ENCODE measurements around the gene TPD52L1.

The TPD52L1 gene

DNA sequence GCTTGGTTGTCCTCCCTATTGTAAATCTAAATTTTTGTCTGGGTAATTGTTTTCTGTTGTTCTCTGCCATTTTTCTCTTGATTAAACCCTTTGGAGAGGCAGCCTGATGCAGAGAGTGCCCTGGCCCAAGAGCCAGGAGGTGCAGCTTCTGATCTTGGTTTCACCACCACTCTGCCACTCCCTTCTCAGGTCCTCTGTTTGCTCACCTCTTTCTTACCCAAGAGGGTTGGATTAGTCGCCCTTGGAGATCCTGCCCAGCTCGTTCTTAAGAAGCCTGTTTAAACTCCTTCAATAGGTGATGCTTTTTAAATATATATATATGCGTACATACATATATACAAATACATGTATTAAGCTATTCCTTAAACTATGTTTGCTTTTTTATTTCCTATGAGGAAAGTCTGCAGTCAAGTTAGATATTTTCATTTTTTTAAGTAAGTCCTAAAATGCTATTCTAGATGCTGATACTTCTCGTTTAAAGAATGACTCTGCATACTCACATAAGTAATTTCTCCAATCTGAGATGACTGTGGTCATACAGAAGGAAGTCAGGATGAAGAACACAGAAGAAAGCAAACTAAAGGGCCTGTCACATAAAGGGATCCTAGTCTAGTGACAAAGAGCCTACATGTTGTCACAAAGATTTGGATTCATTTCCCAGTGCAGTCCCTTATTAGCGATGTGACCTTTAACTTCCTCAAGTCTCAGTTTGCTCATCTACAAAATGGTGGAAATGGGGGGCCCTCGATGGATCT is 19.9 kb downstream of the TPD52L1 start:
- DNase-seq (ENCODE audit: extremely low spot score, insufficient read length, low read depth): no peak
- no peak for FAIRE-seq

DNA sequence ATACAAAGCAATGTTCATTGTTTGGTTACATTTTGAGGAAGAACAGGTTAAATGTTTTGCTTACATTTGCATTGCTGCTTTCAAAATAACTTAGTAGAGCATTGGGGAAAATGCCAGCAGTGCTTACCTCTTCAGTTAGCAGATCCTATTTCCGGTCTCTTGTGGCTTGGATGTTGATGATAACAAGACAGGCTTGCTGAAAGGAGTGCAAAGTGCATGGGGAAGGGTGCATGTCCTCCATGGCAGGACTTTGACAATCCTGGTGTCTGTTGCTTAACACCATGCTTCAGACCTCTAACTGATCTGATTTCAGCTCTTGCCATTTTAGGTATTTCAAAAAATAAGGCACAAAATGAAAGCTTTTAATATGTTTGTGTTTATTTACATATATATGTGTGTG is 21.1 kb downstream of the TPD52L1 start:
- FAIRE-seq (no peak), DNase-seq (ENCODE audit: extremely low spot score, insufficient read length, low read depth) (no peak)

DNA sequence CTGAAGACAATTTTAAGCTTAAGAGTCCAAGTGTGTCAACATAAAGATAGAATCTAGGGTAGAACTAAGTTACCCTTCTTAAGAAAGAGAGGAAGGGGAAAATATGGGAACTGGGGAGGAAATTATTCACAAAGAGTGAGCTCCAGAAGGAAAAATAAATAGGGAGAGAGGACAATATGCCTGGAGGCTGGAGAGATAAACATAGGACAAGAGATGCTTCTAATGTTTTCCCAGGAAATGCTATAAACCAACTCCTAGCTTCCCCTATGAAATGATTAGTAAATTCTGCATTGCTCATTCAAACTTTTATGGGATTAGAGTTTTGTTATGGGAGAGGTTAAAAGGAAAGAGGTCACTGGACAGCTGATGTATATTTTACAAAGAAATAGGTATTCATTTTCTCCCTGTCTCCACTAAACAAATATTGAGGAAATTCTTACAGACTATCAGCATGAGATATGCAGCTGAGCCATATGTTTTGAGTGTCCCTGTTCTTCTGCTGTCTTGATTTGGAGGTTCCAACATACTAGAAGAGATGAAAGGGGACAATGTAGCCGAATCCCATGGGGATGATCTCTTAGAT is 22.0 kb downstream of the TPD52L1 start:
- FAIRE-seq (no peak), DNase-seq (ENCODE audit: extremely low spot score, insufficient read length, low read depth) (no peak)

DNA sequence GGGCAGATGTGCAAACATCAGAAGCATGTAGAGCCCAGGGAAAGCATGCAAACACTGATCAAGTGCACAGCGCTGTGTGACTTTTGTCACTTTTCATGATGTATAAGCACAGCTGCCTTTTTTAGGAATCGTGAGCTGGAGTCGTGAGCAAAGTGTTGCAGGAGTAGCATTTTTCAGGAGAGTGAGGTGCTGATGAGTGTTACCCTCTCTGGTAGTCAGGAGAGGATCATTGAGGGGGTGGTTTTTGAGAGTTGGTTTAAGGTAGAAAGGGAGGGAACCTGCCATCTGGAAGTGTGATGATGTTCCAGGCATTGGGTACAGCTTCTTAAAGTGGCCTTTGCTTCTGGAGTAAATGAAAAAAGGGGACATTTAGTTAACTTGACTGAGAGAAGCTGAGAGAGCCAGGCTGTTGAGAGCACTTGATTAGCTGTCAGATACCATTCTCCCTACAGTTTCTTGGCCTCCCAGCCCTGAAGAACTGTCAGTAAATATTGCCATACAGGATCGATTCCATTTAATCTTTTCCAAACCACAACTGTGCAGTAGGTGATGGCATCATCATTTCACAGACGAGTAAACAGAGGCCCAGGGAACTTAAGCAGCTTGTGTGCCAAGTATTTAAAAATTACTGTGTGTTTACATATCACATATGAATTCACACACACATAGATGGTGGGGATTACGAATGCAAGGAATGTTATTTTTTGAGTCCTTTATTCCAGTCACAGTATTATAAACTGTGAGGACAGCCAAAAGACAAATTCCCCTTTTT is 28.9 kb downstream of the TPD52L1 start:
- FAIRE-seq (no peak), DNase-seq (ENCODE audit: extremely low spot score, insufficient read length, low read depth) (no peak)

DNA sequence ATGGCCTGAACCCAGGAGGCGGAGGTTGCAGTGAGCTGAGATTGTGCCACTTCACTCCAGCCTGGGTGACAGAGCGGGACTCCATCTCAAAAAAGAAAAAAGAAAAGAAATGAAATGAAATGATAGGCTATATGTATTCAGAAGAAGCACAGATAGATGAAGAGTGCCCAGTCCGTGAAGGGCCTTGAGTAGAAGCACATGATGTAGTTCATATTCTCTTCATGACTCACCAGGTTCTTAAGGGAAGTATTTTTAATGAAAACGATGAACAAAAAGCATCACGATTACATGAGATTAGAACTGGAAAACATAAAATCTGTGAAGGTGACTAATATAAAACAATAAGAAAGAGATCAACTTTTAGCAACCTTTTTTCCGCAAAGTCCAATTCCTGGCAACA is 29.8 kb downstream of the TPD52L1 start:
- no peak for DNase-seq (ENCODE audit: extremely low spot score, insufficient read length, low read depth)
- no peak for FAIRE-seq

DNA sequence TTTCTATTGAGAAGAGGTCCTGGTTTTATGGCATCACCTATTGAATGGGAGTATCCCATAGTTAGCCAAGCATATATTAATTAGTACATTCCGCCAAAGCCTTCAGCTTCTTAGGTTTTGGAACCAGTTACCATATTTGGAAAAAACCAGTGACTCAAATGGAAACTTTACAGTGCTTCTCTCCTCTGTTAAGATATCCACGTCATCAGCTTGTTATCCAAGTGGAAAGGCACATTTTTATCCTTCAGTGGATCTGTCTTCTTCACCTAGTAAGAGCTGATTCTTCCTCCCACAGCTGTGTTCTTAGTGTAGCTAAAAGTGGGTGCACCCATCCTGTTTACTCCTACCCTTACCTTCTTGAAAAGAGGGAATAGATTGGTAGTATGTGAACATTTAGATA is 34.5 kb downstream of the TPD52L1 start:
- DNase-seq (ENCODE audit: extremely low spot score, insufficient read length, low read depth): no peak
- FAIRE-seq: no peak

DNA sequence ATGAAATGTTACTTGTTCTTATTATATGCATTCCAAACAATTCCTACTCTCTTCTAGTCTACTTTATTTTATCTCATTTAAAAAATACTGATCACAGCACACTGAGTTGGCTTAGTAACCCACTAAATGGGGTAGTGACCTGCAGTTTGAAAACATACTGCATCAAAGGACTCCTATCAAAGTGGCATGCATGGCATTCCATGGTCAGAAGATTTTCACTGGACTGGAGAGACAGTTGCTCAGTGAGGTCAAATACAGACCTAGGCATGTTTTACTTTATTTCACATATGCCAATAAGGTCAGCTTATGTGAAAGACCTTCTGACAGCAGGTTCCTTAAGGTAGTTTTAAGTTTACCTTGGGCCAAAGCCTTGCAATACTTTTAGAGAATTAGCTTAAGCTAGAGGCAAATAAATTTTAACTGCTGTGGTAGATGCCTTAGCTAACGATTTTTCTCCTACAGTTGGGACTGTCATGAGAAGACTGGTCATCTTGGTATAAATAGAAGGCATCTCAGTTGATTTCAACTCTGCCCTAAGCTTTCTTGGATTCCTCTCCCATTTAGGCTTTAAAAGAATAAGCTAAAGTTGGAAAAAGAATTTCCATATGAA is 35.1 kb downstream of the TPD52L1 start:
- DNase-seq (ENCODE audit: extremely low spot score, insufficient read length, low read depth): no peak
- FAIRE-seq: no peak

DNA sequence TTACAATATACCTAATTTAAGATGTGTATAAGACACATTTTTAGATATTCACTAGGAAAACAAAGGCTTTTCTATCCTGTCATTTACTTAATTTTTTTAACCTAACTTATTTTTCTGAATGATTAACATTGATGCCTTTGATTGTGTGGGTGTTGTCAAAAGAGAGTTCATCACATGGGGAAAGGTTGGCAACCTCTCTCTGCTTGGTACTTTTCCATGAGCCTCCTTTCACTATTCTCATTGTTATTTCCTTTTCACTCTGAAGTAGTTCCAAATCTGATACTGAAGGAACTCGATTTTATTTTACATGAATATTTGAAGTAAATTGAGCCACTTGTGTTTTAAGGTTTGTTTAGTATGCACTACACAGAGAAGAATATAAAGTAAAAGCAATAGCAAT is 35.9 kb downstream of the TPD52L1 start:
- no peak for FAIRE-seq
- DNase-seq (ENCODE audit: extremely low spot score, insufficient read length, low read depth): no peak

DNA sequence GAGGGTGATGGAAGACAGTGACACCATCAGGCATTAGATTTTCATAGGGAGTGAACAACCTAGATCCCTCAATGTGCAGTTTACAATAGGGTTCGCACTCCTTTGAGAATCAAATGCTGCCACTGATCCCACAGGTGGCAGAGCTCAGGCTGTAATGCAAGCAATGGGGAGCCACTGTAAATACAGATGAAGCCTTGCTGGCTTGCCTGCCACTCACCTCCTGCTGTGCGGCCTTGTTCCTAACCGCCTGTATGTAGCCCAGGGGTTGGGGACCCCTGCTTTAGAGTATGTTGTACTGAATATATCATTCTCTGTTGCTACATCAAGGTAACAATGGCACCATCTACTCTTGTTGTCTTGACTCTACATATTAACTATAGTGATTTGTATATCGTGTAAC is 37.1 kb downstream of the TPD52L1 start:
- no peak for FAIRE-seq

DNA sequence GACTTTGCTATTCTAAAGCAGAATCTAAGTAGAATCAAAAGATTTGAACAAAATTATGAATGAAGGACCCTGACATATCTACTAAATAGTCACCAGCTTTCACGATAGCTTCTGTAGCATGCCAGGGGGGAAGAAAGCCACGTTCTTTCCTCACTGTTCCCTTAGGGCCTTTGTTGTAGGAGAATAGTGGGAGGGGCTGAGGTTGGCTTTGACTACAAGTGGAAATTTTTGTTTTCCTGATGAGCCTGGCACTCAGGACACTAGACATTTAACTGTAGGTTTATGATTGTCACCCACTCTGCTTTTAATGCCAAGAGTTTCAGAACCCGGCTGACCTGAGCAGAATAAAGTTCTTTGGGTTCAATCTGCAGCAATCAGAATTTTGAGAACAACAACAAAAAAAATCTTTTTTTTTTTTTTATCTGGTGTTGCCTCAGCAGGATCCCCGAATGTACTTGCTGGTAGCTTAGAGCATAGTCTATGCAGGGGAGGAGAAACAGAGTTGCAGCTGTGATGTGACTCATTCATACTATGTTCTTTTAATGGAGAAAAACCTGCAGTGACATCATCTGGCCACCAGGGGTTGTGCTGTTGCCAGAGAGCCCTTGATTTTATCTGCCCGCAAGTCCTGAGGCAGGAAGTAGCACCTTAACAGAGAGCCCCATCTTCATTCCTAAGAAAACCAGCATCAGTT is 38.5 kb downstream of the TPD52L1 start:
- DNase-seq (ENCODE audit: extremely low spot score, insufficient read length, low read depth): peak; percentile 18
- peak; percentile 76 for FAIRE-seq

More for the DNA sequence above, 37.1 kb downstream of the TPD52L1 start:
- no peak for DNase-seq (ENCODE audit: extremely low spot score, insufficient read length, low read depth)

DNA sequence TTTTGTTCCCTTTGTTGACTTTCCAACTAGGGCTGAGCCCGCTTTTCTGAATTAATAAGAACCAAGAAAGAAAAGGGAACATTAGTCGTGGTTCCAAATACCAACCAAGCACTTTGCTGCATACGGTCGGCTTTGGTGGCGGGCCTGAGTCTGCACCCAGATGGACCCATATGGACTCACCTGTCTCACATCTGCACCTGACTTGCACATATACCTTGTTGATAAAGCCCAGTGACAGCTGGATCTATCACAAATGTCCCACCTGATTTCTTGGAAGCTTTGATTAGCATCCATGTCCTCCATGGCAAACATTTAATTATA is 39.0 kb downstream of the TPD52L1 start:
- no peak for DNase-seq (ENCODE audit: extremely low spot score, insufficient read length, low read depth)
- no peak for FAIRE-seq

DNA sequence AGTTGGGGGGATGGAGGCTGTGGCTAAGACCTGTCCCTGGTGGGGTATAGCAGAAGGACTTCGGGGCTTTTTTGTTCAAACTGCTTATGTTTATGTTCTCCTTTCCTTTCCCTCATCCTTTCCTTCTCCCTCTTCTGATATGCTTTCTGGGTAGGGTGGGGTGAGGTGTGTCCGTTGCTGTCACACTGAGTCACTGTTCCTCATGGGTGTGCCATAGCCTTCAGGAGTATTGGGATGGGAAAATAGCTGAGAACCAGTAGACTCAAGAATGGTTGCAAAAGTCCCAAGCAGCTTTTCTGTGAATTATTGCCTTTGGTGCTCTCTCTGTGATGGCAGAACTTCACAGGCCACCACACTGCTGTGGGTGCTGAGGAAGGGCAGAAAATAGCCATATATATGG is 39.6 kb downstream of the TPD52L1 start:
- DNase-seq (ENCODE audit: extremely low spot score, insufficient read length, low read depth) (no peak), FAIRE-seq (no peak)

DNA sequence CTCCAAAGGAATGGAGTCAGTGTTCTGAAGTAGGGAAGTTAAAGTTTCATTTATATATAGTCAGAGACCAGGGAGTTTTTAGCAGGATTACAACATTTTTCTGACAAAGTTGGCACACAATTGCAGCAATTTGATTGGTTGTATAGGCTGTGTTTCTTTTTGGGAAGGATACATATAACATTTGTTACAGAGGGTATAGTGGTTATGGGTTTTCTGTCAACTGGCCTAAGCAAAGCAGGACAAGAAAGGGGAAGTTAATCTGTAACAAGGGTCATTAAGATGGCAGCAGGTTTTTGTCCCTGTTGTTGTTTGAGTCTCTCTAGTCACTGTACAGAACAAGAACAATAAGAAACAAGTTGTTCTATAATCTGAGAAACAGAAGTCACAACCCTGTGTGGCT is 41.4 kb downstream of the TPD52L1 start:
- DNase-seq (ENCODE audit: extremely low spot score, insufficient read length, low read depth) (no peak), FAIRE-seq (no peak)

DNA sequence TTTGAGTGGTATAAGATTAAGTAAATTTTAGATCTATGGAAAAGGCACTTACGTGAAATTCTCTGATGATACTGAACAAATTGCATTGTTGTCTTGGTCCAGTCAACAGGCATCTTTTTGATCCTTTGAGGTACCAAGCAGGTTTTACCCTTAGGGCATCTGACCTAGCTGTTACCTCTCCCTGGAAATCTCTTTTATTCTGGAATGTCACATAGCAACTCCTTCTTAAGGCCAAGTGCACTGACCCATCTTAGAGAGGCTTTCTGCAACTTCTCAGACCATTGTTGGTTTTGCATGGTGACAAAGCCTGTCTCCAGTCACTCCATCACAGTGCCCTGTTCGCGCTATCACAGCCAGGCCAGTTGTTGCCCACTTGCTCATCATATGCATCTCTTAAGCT is 42.0 kb downstream of the TPD52L1 start:
- FAIRE-seq: no peak

DNA sequence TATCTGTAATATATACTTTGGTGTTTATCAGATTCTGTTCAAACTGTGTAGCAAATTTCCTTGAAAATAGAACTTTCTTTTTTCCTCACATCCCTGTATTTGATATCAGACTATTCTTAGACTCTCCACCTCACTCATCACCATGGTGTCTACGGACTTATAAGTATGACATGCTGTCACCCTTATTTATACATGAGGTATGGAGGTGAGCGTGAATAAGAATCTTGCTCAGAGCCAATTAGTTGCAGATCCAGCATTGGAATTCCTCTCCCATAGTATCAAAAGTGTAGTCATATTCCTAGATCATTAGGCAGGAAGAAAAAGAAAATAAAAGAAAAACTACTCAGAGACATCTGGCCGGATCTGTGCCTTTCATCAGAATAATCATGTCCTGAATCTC is 43.0 kb downstream of the TPD52L1 start:
- no peak for FAIRE-seq
- DNase-seq (ENCODE audit: extremely low spot score, insufficient read length, low read depth): no peak

More for the DNA sequence above, 42.0 kb downstream of the TPD52L1 start:
- no peak for DNase-seq (ENCODE audit: extremely low spot score, insufficient read length, low read depth)

DNA sequence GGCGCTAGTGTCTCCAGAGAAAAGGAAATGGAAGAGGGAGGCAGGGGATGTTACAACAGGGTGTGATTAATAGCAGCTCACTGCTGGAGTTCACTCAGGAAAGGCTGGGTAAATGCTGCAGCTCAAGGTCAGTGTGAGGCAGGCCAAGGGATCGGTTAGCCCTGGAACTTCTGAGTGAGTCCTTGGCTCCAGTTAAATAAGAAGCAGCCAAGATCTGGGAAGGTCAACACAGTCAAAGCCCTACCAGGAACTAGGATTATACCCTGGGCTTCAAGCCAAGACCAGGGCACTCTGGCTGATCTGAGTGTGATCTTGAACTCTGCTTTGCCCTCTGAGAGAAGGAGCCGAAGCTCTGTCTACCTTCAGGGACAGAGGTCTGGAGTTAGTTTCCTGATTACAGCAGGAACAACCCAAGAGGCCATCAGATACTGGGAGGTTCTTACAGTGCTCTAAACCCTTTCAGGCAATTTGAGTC is 44.3 kb downstream of the TPD52L1 start:
- DNase-seq (ENCODE audit: extremely low spot score, insufficient read length, low read depth) (no peak), FAIRE-seq (no peak)

DNA sequence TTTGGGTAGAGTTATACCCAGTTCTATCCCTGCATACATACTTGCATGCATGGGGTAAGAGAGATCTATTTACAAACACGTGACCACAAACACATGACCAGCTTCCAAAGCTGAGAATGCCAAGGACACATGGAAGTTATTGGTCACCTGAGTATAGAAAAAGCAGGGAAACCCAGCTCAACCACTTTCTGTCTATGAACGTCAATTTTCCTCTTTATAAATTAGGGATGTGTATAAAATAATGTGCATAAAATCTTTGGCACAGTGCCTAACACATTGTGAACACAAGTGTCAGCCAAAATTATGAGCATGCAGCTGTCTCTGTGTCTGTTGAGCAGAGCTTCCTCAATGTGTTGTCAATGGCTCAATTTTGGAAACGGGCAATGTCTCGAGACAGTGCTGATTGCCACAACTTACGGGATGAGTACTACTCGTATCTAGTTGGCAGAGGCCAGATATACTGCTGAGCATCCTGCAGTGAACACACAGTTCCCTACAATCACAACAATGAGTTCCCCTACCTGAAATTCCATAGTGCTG is 44.9 kb downstream of the TPD52L1 start:
- no peak for DNase-seq (ENCODE audit: extremely low spot score, insufficient read length, low read depth)
- no peak for FAIRE-seq

DNA sequence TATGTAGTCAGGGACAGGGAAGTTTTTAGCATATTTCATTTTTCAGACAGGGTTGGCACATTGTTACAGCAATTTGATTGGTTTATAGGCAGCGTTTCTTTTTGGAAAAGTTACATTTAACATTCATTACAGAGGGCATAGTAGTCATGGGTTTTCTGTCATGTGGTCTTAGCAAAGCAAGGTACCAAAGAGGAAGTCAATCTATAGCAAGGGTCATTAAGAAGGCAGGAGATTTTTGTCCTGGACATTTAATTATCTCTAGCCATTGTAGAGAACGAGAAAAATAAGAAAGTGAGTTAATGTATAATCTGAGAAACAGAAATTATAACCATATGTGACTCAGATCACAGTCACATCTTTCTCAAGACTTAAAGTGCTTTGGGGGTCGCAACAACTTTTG is 47.4 kb downstream of the TPD52L1 start:
- FAIRE-seq (no peak), DNase-seq (ENCODE audit: extremely low spot score, insufficient read length, low read depth) (no peak)

DNA sequence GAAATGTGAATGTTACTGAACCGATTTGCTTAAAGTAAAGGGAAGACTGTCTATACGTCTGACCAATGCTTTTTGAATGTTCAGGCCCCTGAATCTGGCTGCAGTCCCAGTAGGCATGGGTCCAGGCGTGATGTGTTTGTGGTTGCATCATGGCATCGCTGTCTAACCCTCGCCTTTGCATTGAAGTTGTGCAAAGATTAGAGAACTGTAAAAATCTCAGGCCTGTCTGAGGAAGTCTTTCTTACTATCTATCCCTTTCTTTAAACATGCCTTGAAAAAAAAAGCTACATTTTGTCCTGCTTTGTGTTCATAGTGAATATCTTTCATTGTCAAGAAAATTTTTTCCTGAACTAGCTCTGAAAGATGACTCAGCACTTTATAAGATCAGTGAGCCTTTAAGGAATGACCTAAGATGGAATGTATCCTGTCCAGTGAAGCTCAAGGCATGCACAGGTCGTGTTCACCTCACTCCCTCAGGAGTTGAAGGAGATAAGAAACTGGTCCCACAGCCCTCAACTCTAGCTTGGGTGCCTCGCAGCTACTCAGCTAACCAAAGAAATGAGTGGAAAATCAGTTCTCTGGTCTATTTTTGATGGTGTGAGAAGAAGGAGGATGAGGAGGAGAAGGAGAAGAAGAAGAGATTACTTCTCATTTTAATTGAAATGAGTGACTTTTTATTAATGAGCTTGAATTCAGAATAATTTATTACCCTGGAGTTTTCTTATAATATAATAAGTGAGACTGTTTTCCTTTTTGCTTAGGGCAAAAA is 48.6 kb downstream of the TPD52L1 start:
- DNase-seq (ENCODE audit: extremely low spot score, insufficient read length, low read depth) (no peak), FAIRE-seq (no peak)
